ENCODE data around the gene ACBD4. TPM values are rescaled to one million over a fixed set of nuclear protein-coding genes. Genes with fewer than 3 reads are reported as not detected.

Gene ACBD4
- total and polyA plus RNA-seq, 2 donors (not counting 3 experiments of a cell fraction or from before 2014, with no cell fraction given) = 4.5 to 7.5 TPM

DNA sequence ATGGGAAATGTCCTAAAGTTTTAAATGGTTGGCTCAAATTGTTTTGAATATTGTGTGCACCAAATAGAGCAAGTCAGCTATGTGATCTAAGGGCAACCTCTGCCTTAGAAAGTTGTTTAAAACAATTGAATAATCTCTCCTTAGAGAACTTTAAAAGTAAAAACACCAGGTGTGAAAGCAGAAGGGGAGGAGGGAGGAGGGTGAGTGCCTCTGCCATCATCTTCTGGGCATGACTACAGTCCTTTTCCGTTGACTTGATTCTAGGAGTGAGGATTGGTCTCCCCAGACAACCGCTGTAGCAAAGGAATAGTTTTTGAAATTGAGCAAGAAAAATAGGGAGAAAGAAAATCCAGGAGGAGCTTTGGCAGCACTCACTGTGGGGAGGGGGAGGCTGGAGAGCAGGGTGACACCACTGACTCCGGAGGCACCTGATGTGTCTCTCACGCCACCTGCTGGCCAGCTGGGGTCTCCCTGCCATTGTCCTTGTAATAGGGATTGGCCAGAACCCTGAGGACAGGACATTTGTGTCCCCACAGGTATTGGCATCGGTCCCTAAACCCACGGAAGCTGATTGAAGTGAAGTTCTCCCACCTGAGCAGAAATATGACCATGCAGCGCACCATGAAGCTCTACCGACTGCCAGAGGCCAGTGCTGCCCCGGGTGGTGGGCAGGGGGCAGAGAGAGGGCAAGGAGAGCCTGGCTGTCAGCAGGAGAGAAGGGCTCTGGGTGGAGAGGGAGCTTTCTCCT lies 36.4 kb upstream of the ACBD4 start:
- Histone ChIP-seq H2AFZ (ENCODE audit: low read depth, low read length) (no peak overlapping the region), H3K4me2 (ENCODE audit: insufficient read depth, low read length) (no peak overlapping the region), H3K27ac (ENCODE audit: insufficient read depth, low read depth, low read length) (no peak overlapping the region), H3K27me3 (ENCODE audit: control insufficient read depth in 2 of 2, insufficient read depth in 2 of 2, low read length in 2 of 2) (no peaks in the 10 kb centered on the region), H3K4me3 (replicated peaks in 1 of 3; ENCODE audit: insufficient read depth in 1 of 3, low read depth in 1 of 3, low read length in 3 of 3) (no peak overlapping the region), H3K9me3 (replicated peaks; ENCODE audit: control insufficient read depth, insufficient read depth, low read length) (no peaks in the 10 kb centered on the region), H3K79me2 (ENCODE audit: control insufficient read depth, insufficient read depth, low read length) (no peaks in the 10 kb centered on the region), H4K20me1 (replicated peaks; ENCODE audit: control insufficient read depth, extremely low read depth, insufficient read depth, low read length) (no peaks in the 10 kb centered on the region), H3K9ac (replicated peaks; ENCODE audit: extremely low read depth, insufficient read depth, low read length) (no peak overlapping the region), H3K4me1 (ENCODE audit: control insufficient read depth, extremely low read depth, insufficient read depth, low read length) (peaks cover under 1% of the 10 kb centered on the region), H3K9me1 (replicated peaks; ENCODE audit: control insufficient read depth, extremely low read depth, insufficient read depth, low read length) (no peaks in the 10 kb centered on the region), H3K36me3 (ENCODE audit: control insufficient read depth in 2 of 2, extremely low read depth in 1 of 2, insufficient read depth in 2 of 2, low read length in 2 of 2) (peaks cover 33 to 55% of the 10 kb centered on the region in 2 experiments)
- no peak for TF ChIP-seq JUN (IDR thresholded peaks at IDR 0.05; ENCODE audit: borderline replicate concordance, insufficient read depth, insufficient read length, low read depth)
- TF ChIP-seq, protein P1, sequence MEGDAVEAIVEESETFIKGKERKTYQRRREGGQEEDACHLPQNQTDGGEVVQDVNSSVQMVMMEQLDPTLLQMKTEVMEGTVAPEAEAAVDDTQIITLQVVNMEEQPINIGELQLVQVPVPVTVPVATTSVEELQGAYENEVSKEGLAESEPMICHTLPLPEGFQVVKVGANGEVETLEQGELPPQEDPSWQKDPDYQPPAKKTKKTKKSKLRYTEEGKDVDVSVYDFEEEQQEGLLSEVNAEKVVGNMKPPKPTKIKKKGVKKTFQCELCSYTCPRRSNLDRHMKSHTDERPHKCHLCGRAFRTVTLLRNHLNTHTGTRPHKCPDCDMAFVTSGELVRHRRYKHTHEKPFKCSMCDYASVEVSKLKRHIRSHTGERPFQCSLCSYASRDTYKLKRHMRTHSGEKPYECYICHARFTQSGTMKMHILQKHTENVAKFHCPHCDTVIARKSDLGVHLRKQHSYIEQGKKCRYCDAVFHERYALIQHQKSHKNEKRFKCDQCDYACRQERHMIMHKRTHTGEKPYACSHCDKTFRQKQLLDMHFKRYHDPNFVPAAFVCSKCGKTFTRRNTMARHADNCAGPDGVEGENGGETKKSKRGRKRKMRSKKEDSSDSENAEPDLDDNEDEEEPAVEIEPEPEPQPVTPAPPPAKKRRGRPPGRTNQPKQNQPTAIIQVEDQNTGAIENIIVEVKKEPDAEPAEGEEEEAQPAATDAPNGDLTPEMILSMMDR (IDR thresholded peaks at IDR 0.05; ENCODE audit: extremely low read depth in 1 of 2, insufficient read depth in 1 of 2, low read depth in 1 of 2, low read length in 2 of 2) = peak; percentile 84 to 91
- ChIA-PET POLR2A (no interaction called here), CTCF (interaction anchor here (0.6 to 2.2 kb wide), 27 partner anchors 10 to 323 kb away, joined by 3 to 14 read pairs (median 5); partner anchors contain the start of genes ACBD4, HEXIM1, NMT1 and PLCD3)
- peak; percentile 89 for FAIRE-seq
- dilution Hi-C loops (cut with MboI; ENCODE audit: extremely low pct_ligation_motif_present, low sequenced_read_pairs) = no loop called here
- intact Hi-C loops (cut with micrococcal nuclease) = loop anchor here (1.0 kb wide), 1 partner anchor 179 kb away; no protein-coding TSS in a partner anchor
- no TSS peak for BruUV-seq (replicated peaks)
- DNase-seq (ENCODE audit: low read depth, low spot score) = peak; percentile 73

DNA sequence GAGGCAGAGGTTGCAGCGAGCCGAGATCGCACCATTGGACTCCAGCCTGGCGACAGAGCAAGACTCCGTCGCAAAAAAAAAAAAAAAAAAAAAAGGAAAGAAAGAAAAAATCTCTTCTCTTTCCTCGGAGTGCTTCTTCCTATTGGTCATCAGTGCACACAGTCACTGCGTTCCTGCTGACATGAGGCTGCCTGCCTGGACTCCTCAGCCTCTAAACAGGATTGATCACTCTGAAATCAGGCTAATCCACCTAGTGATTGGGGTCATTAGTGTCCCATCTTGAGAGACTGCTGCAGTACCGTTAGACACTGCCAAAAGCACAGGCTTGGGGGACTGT lies 34.0 kb upstream of the ACBD4 start:
- BruUV-seq (replicated peaks) = no TSS peak
- Histone ChIP-seq H3K79me2 (ENCODE audit: control insufficient read depth, insufficient read depth, low read length) (no peaks in the 10 kb centered on the region), H3K9me1 (replicated peaks; ENCODE audit: control insufficient read depth, extremely low read depth, insufficient read depth, low read length) (no peaks in the 10 kb centered on the region), H3K9ac (replicated peaks; ENCODE audit: extremely low read depth, insufficient read depth, low read length) (no peak overlapping the region), H3K4me3 (replicated peaks in 1 of 3; ENCODE audit: insufficient read depth in 1 of 3, low read depth in 1 of 3, low read length in 3 of 3) (no peak overlapping the region), H3K36me3 (ENCODE audit: control insufficient read depth in 2 of 2, extremely low read depth in 1 of 2, insufficient read depth in 2 of 2, low read length in 2 of 2) (peaks cover 31 to 71% of the 10 kb centered on the region in 2 experiments), H2AFZ (ENCODE audit: low read depth, low read length) (no peak overlapping the region), H3K9me3 (replicated peaks; ENCODE audit: control insufficient read depth, insufficient read depth, low read length) (no peaks in the 10 kb centered on the region), H4K20me1 (replicated peaks; ENCODE audit: control insufficient read depth, extremely low read depth, insufficient read depth, low read length) (no peaks in the 10 kb centered on the region), H3K4me2 (ENCODE audit: insufficient read depth, low read length) (no peak overlapping the region), H3K27me3 (ENCODE audit: control insufficient read depth in 2 of 2, insufficient read depth in 2 of 2, low read length in 2 of 2) (no peaks in the 10 kb centered on the region), H3K27ac (ENCODE audit: insufficient read depth, low read depth, low read length) (no peak overlapping the region), H3K4me1 (ENCODE audit: control insufficient read depth, extremely low read depth, insufficient read depth, low read length) (no peaks in the 10 kb centered on the region)
- dilution Hi-C loops (cut with MboI; ENCODE audit: extremely low pct_ligation_motif_present, low sequenced_read_pairs) = no loop called here
- POLR2A ChIA-PET = no interaction called here
- intact Hi-C loops (cut with micrococcal nuclease) = no loop called here
- FAIRE-seq (no peak), DNase-seq (ENCODE audit: low read depth, low spot score) (no peak)
- TF ChIP-seq GATA2 (IDR thresholded peaks at IDR 0.05; ENCODE audit: insufficient read depth, insufficient read length, low read depth, low read length) (no peak), POLR2AphosphoS5 (IDR thresholded peaks at IDR 0.05; ENCODE audit: insufficient read depth, low read depth, low read length) (no peak), MYC (IDR thresholded peaks at IDR 0.05; ENCODE audit: low read depth, low read length) (no peak)
- TF ChIP-seq, protein P2, sequence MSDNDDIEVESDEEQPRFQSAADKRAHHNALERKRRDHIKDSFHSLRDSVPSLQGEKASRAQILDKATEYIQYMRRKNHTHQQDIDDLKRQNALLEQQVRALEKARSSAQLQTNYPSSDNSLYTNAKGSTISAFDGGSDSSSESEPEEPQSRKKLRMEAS (IDR thresholded peaks at IDR 0.05; ENCODE audit: insufficient read depth, insufficient read length) = no peak
- CTCF ChIA-PET = no interaction called here
